Smooth muscle cell of the umbilical artery (primary cell): ENCODE data around the gene SLC25A10. TPM values are rescaled to one million over a fixed set of nuclear protein-coding genes. Genes with fewer than 3 reads are reported as not detected.

Experiments
- total RNA-seq: library from RNA; depleted of rRNA; stranded (reverse); fragments of >200 nt; gene quantifications from 2 replicates; pipeline ENCODE4 v1.2.3, GENCODE V29; 2014

The SLC25A10 gene, protein sequence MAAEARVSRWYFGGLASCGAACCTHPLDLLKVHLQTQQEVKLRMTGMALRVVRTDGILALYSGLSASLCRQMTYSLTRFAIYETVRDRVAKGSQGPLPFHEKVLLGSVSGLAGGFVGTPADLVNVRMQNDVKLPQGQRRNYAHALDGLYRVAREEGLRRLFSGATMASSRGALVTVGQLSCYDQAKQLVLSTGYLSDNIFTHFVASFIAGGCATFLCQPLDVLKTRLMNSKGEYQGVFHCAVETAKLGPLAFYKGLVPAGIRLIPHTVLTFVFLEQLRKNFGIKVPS
- total RNA-seq = 8.0 and 10.5 TPM in 2 replicates

DNA sequence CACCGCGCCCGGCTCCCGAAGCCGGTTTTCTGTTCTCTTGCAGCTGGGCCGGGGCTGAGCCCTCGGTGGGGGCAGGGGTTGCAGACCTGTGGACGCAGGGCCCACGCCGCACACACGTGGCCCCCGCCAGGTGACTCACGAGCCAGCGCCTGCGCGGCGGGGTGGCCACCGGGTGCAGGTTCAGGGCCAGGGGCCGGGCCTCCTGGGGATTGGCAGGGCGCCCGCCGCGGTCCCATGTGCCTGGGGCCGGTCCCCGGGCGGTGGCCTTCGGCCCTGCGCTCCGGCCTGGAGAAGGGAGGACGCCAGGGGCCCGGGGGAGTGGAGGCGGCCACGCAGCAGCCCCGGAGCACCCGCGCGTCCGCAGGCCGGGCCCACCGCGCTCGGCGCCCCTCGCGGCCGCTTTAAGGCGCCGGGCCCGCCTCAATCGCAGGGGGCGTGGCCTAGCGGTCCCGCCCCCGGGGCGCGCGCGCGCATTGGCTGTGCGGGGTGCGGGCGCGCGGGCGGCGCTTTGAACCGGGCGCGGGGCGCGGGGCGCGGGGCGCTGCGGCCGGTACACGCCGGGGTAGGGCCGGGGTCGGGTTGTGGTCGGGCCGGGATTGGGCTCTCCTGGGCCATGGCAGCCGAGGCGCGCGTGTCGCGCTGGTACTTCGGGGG, at the start of gene SLC25A10:
TSS of gene SLC25A10 (plus strand) at position 471 of the 654 bp plus-strand sequence. CDS start at position 614, 143 bp downstream.

DNA sequence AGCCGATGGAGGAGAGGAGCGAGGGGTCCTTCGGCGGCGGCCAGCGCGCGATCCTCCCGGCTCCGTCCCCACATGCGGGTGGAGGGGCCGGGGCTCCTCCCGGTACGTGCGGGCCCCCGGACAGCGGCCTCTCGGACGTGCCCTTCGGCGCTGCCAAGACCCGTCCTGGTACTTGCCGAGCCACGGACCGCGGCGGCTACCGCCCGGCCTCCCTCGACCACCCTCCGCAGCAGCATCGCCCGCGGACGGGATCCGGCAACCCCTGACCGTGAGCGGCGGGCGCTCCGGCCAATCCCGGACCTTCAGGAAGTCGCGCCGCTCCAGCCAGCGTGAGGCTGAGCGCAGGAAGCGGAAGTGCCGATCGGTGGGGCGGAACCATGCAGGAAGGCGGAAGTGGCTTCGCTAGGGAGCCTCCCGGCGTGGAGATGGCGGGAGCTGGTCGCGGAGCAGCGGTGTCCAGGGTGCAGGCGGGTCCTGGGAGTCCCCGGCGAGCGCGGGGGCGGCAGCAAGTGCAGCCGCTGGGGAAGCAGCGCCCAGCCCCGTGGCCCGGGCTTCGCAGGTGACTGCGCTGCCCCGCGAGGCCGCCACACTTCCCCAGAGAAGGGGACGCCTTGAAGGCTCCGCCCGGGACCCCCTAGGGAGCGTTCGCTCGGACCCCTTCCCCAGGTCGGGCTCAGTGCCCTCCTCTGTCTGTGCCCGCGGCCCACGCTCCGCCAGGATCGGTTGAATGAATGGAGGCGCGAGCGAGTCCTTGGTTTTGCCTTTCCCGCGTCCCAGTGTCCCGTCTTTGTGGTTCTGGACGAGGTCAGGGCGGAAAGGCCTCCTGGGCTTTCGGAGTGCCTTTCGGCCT, 45.5 kb upstream of the SLC25A10 start, which contains the start of the genes CCDC137 and OXLD1:
TSS of gene CCDC137 (plus strand) at position 396 of the 850 bp plus-strand sequence. CDS start at position 426, 30 bp downstream.
TSS of gene OXLD1 (minus strand) at position 264 of the 850 bp plus-strand sequence. CDS start at position 236, 28 bp downstream.

DNA sequence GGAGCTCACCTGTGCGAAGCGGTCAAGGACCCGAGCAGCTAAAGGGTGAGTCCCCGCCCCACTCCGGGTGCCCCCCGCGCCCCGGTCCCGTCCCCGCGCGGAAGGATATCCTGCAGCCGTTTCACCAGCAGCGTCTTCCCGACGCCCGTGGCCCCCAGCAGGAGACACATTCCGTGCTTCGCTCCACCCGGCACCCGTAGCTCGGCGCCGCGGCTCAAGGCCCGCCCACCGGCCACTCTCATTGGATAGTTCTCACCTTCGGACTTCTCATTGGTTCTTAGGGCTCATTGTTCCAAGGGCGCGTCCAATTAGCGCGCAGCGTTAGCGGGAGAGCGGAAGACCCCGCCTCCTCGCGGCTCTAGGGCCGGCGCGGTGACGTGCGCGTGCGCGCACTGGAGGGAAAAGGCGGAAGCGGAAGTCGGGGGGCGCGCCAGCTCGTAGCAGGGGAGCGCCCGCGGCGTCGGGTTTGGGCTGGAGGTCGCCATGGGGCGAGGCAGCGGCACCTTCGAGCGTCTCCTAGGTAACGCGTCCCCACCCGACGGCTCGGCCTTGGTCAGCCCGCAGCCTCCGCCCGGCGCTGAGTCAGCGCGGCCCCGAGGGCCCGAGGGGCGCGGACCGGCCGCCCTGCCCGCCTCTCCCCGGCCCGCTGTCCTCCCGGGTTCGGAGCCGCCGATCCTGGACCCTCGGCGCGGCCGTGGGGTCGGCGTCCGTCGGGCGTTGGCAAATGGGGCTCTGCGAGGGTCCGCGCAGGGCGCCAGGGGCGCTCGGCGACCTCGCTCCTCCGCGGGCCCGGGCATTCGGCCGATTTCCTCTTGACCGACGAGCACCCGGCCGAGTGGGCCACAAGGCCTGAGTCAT, 28.3 kb upstream of the SLC25A10 start, which contains the start of the genes ARL16 and HGS:
TSS of gene ARL16 (minus strand) at position 214 of the 858 bp plus-strand sequence. CDS start at position 170, 44 bp downstream.
TSS of gene HGS (plus strand) at position 428 of the 858 bp plus-strand sequence. CDS start at position 484, 56 bp downstream.

DNA sequence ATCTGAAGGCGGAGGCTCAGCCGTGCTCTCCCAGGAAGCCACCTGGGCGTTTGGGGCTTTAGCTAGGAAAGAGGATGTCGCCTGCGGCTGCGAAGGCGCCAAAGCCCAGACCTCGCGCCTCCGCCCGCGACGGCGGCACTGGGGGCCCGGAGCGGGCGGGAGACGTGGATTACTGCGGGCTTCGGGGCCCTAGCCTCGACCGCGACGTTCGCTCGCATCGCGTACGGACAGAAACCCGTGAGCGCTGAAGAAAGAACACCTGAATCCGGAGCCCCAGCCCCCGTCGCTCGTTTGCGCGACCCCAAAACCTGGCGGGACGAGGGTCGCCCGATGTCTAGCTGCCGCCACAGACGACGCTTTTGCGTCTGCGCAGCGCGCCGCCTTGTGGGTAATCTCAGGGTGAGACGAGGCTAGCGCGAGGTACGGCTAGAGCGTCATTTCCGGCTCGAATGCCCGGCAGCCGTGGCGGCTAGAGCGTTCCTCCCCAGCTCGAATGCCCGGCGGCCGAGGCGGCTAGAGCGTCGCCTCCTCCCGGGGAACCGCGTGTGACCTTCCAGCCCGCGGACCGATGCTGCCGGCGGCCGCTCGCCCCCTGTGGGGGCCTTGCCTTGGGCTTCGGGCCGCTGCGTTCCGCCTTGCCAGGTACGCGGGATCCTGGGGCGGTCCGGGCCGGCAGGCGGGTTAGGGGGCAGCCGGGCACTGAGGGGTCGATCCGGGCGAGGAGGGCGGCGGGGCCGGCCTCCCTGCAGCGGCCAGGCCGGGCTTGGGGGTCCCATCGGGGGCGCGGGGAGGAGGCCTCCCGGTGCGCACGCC, 8.9 kb upstream of the SLC25A10 start, which contains the start of gene MRPL12:
TSS of gene MRPL12 (plus strand) at position 434 of the 813 bp plus-strand sequence. CDS start at position 569, 135 bp downstream.

Other genes starting within 250 kb of the SLC25A10 start
- 6,408 and 8,170 TPM in 2 replicates for gene ACTG1, start 199.5 kb upstream of the SLC25A10 start, total RNA-seq
- gene FSCN2, start 183.9 kb upstream of the SLC25A10 start, total RNA-seq = 1.2 and 2.7 TPM in 2 replicates
- gene FAAP100, start 159.9 kb upstream of the SLC25A10 start, total RNA-seq = 14.6 and 27.2 TPM in 2 replicates
- 94.1 and 131 TPM in 2 replicates for gene NPLOC4, start 75.2 kb upstream of the SLC25A10 start, total RNA-seq
- 2.1 and 3.6 TPM in 2 replicates for gene TSPAN10, start 75.1 kb upstream of the SLC25A10 start, total RNA-seq
- gene PDE6G, start 55.7 kb upstream of the SLC25A10 start, total RNA-seq = not detected in 2 replicates
- gene OXLD1, start 45.7 kb upstream of the SLC25A10 start, total RNA-seq = 18.4 and 37.1 TPM in 2 replicates
- gene CCDC137, start 45.5 kb upstream of the SLC25A10 start, total RNA-seq = 5.3 and 11.0 TPM in 2 replicates
- gene ARL16, start 28.5 kb upstream of the SLC25A10 start, total RNA-seq = 17.8 and 19.4 TPM in 2 replicates
- 73.6 and 138 TPM in 2 replicates for gene HGS, start 28.3 kb upstream of the SLC25A10 start, total RNA-seq
- 4.2 and 7.8 TPM in 2 replicates for gene MRPL12, start 8.9 kb upstream of the SLC25A10 start, total RNA-seq
- gene GCGR, start 91.9 kb downstream of the SLC25A10 start, total RNA-seq = not detected in 2 replicates
- 82.5 and 97.7 TPM in 2 replicates for gene MCRIP1, start 121.0 kb downstream of the SLC25A10 start, total RNA-seq
- 0.09 TPM in 1 of 2 replicates, not detected in the other for gene PPP1R27, start 122.8 kb downstream of the SLC25A10 start, total RNA-seq
- 2,852 and 4,180 TPM in 2 replicates for gene P4HB, start 148.3 kb downstream of the SLC25A10 start, total RNA-seq
- 120 and 379 TPM in 2 replicates for gene ARHGDIA, start 159.1 kb downstream of the SLC25A10 start, total RNA-seq
- gene ALYREF, start 179.3 kb downstream of the SLC25A10 start, total RNA-seq = 76.3 and 110 TPM in 2 replicates
- 84.9 and 198 TPM in 2 replicates for gene ANAPC11, start 179.4 kb downstream of the SLC25A10 start, total RNA-seq
- 0.51 and 1.5 TPM in 2 replicates for gene NPB, start 190.0 kb downstream of the SLC25A10 start, total RNA-seq
- gene PCYT2, start 199.1 kb downstream of the SLC25A10 start, total RNA-seq = 50.5 and 52.1 TPM in 2 replicates
- 13.1 and 20.2 TPM in 2 replicates for gene SIRT7, start 205.9 kb downstream of the SLC25A10 start, total RNA-seq
- 28.2 and 32.5 TPM in 2 replicates for gene MAFG, start 215.5 kb downstream of the SLC25A10 start, total RNA-seq
- 245 and 274 TPM in 2 replicates for gene PYCR1, start 225.0 kb downstream of the SLC25A10 start, total RNA-seq
- gene MYADML2, start 234.9 kb downstream of the SLC25A10 start, total RNA-seq = under 0.01 TPM in 1 of 2 replicates, not detected in the other
- 0.14 TPM in 1 of 2 replicates, not detected in the other for gene NOTUM, start 248.9 kb downstream of the SLC25A10 start, total RNA-seq